HUES64 (cell line): ENCODE data around the gene PDCD7. TPM values are rescaled to one million over a fixed set of nuclear protein-coding genes. Genes with fewer than 3 reads are reported as not detected.
"Not testable (repeated sequence)": the region's sequence is repeated elsewhere in the genome, so short reads cannot be mapped to it uniquely, and the experiment has no call there.

Source experiments
- H3K27ac ChIP-seq: 2 replicates; pipeline ENCODE4 v1.7.0; 2013; ENCODE audit warnings: low read depth, low read length, inconsistent platforms
- H3K27me3 ChIP-seq: 2 replicates; pipeline ENCODE4 v1.6.1; 2013; ENCODE audit warnings: mild to moderate bottlenecking, low read length; ENCODE audit not compliant: insufficient read depth
- H3K36me3 ChIP-seq: 2 replicates; pipeline ENCODE4 v1.6.1; 2013; ENCODE audit warnings: mild to moderate bottlenecking, low read length; ENCODE audit not compliant: insufficient read depth
- H3K4me1 ChIP-seq: 2 replicates; pipeline ENCODE4 v1.6.1; 2013; ENCODE audit warnings: mild to moderate bottlenecking, low read length, moderate library complexity; ENCODE audit not compliant: insufficient read depth
- H3K4me3 ChIP-seq: 2 replicates; pipeline ENCODE4 v1.5.1; 2013; ENCODE audit warnings: mild to moderate bottlenecking, low read length, moderate library complexity
- H3K9ac ChIP-seq: 2 replicates; pipeline ENCODE4 v1.6.1; 2013; ENCODE audit warnings: mild to moderate bottlenecking, low read depth, low read length
- H3K9me3 ChIP-seq: 2 replicates; pipeline ENCODE4 v1.6.1; 2013; ENCODE audit warnings: low read depth, low read length; ENCODE audit not compliant: insufficient read depth
- WGBS: fragments of 150-250, 120-280 bp; methylation state at CpG from one replicate; pipeline ENCODE4 v1.1.7; 2013; ENCODE audit warnings: missing lambda C conversion rate; 5-methylcytosine and 5-hydroxymethylcytosine counted together
- polyA plus RNA-seq, 2 experiments: library from polyadenylated mRNA; stranded (reverse); fragments of 50-300 nt; gene quantifications; one replicate each; pipeline ENCODE4 v1.2.3, GENCODE V29; 2013

Gene PDCD7
- polyA plus RNA-seq (2013, experiment 1 of 2), result 14.2 TPM
- 13.4 TPM for polyA plus RNA-seq (2013, experiment 2 of 2)

- Histone ChIP-seq H3K9me3 (peaks cover 21% of the 10 kb centered on the region), H3K4me1 (no peaks in the 10 kb centered on the region), H3K9ac (peak within 1 kb of the TSS; percentile 75), H3K27ac (peak within 1 kb of the TSS; percentile 33), H3K27me3 (no peaks in the 10 kb centered on the region), H3K4me3 (peak within 1 kb of the TSS; percentile 75), H3K36me3 (peaks cover 12% of the 10 kb centered on the region)
- 2% methylated on average over 44 of the region's 45 CpGs for WGBS
Observed at GRCh38 chr15:65133548-65134200, at the start of gene PDCD7. PDCD7 (minus strand) TSS chr15:65133808; CDS start chr15:65133781, 27 bp downstream.

- WGBS, result 93% methylated on average over 4 of the region's 4 CpGs
- H3K27ac ChIP-seq, result no peak overlapping the region
Observed at GRCh38 chr15:65182538-65182937, 48.9 kb upstream of the PDCD7 start.

GRCh38 chr15:65181582-65182353 is 48.2 kb upstream of the PDCD7 start:
- H3K27me3 ChIP-seq, H3K27ac ChIP-seq, H3K9me3 ChIP-seq, H3K9ac ChIP-seq, H3K4me3 ChIP-seq: not testable (repeated sequence)
- H3K36me3 ChIP-seq, result peaks cover 42% of the 10 kb centered on the region
- 95% methylated on average over 11 of the region's 15 CpGs for WGBS
- H3K4me1 ChIP-seq, result peaks cover 12% of the 10 kb centered on the region; the same call in 1 of the 2 replicates

More at GRCh38 chr15:65182538-65182937, 48.9 kb upstream of the PDCD7 start:
- H3K9me3 ChIP-seq, result no peaks in the 10 kb centered on the region
- H3K36me3 ChIP-seq, result peaks cover 34% of the 10 kb centered on the region
- no peak overlapping the region for H3K9ac ChIP-seq
- H3K4me3 ChIP-seq, result no peak overlapping the region
- H3K27me3 ChIP-seq, result no peaks in the 10 kb centered on the region
- peaks cover 12% of the 10 kb centered on the region; the same call in 1 of the 2 replicates for H3K4me1 ChIP-seq

- Histone ChIP-seq H3K27me3 (no peaks in the 10 kb centered on the region), H3K9me3 (no peaks in the 10 kb centered on the region), H3K27ac (no peak overlapping the region), H3K4me1 (peaks cover 9% of the 10 kb centered on the region; the same call in 1 of the 2 replicates), H3K4me3 (no peak overlapping the region), H3K9ac (no peak overlapping the region), H3K36me3 (peaks cover 58% of the 10 kb centered on the region)
- WGBS, result 97% methylated on average over 3 of the region's 3 CpGs
Observed at GRCh38 chr15:65180167-65180566, 46.6 kb upstream of the PDCD7 start.

GRCh38 chr15:65177901-65178300 is 44.3 kb upstream of the PDCD7 start:
- Histone ChIP-seq H3K4me3 (no peak overlapping the region), H3K9me3 (no peaks in the 10 kb centered on the region), H3K4me1 (no peaks in the 10 kb centered on the region), H3K36me3 (peaks cover 69% of the 10 kb centered on the region), H3K27ac (no peak overlapping the region), H3K27me3 (no peaks in the 10 kb centered on the region), H3K9ac (no peak overlapping the region)
- no CpG with 5 or more reads among the region's 1 CpG for WGBS

GRCh38 chr15:65176056-65176455 is 42.4 kb upstream of the PDCD7 start:
- peaks cover 82% of the 10 kb centered on the region for H3K36me3 ChIP-seq

GRCh38 chr15:65175511-65175910 is 41.9 kb upstream of the PDCD7 start:
- no peak overlapping the region for H3K9ac ChIP-seq
- no peak overlapping the region for H3K27ac ChIP-seq
- no peak overlapping the region for H3K4me3 ChIP-seq
- H3K9me3 ChIP-seq, result no peaks in the 10 kb centered on the region
- no peaks in the 10 kb centered on the region for H3K4me1 ChIP-seq
- WGBS, result 94% methylated on average over 5 of the region's 5 CpGs
- H3K36me3 ChIP-seq, result peaks cover 83% of the 10 kb centered on the region
- H3K27me3 ChIP-seq, result no peaks in the 10 kb centered on the region

More at GRCh38 chr15:65176056-65176455, 42.4 kb upstream of the PDCD7 start:
- no peaks in the 10 kb centered on the region for H3K9me3 ChIP-seq
- no peaks in the 10 kb centered on the region for H3K27me3 ChIP-seq
- H3K27ac ChIP-seq, result no peak overlapping the region
- no peak overlapping the region for H3K9ac ChIP-seq
- no peak overlapping the region for H3K4me3 ChIP-seq
- H3K4me1 ChIP-seq, result no peaks in the 10 kb centered on the region

- Histone ChIP-seq H3K27ac (no peak overlapping the region), H3K36me3 (peaks cover 77% of the 10 kb centered on the region), H3K27me3 (no peaks in the 10 kb centered on the region), H3K9ac (no peak overlapping the region), H3K4me1 (no peaks in the 10 kb centered on the region), H3K9me3 (no peaks in the 10 kb centered on the region), H3K4me3 (no peak overlapping the region)
- 91% methylated on average over 3 of the region's 5 CpGs for WGBS
Observed at GRCh38 chr15:65174509-65174908, 40.9 kb upstream of the PDCD7 start.

- Histone ChIP-seq H3K27me3 (no peaks in the 10 kb centered on the region), H3K4me1 (no peaks in the 10 kb centered on the region), H3K4me3 (no peak overlapping the region), H3K9me3 (no peaks in the 10 kb centered on the region), H3K36me3 (peaks cover 62% of the 10 kb centered on the region), H3K9ac (no peak overlapping the region), H3K27ac (no peak overlapping the region)
- 96% methylated on average over 4 of the region's 5 CpGs for WGBS
Observed at GRCh38 chr15:65172531-65172930, 38.9 kb upstream of the PDCD7 start.

GRCh38 chr15:65171428-65171827 is 37.8 kb upstream of the PDCD7 start:
- no peak overlapping the region for H3K9ac ChIP-seq
- no peak overlapping the region for H3K27ac ChIP-seq
- H3K4me3 ChIP-seq, result no peak overlapping the region
- H3K36me3 ChIP-seq, result peaks cover 54% of the 10 kb centered on the region
- WGBS, result 99% methylated on average over 5 of the region's 5 CpGs
- H3K4me1 ChIP-seq, result no peaks in the 10 kb centered on the region
- H3K27me3 ChIP-seq, result no peaks in the 10 kb centered on the region
- no peaks in the 10 kb centered on the region for H3K9me3 ChIP-seq

GRCh38 chr15:65165875-65166274 is 32.3 kb upstream of the PDCD7 start:
- H3K4me3 ChIP-seq, result no peak overlapping the region

More at GRCh38 chr15:65165875-65166274, 32.3 kb upstream of the PDCD7 start:
- Histone ChIP-seq H3K27me3 (no peaks in the 10 kb centered on the region), H3K9ac (no peak overlapping the region), H3K27ac (no peak overlapping the region), H3K4me1 (no peaks in the 10 kb centered on the region), H3K36me3 (peaks cover 58% of the 10 kb centered on the region), H3K9me3 (no peaks in the 10 kb centered on the region)
- WGBS, result 95% methylated on average over 2 of the region's 2 CpGs
